GM12878 (cell line): ENCODE data around the gene ZNF599. TPM values are rescaled to one million over a fixed set of nuclear protein-coding genes. Genes with fewer than 3 reads are reported as not detected.

ENCODE experiments used
- BCL11A ChIP-seq: IDR thresholded peaks from 2 replicates; pipeline ENCODE4 v1.6.1; 2011; ENCODE audit warnings: low read depth, low read length
- BRCA1 ChIP-seq: IDR thresholded peaks from 2 replicates; pipeline ENCODE4 v1.6.1; 2011; ENCODE audit warnings: low read depth, low read length, improper control_type of control experiment
- CHD4 ChIP-seq: fragments of 200-600 bp; sonication (generic); IDR thresholded peaks from 2 replicates; pipeline ENCODE4 v1.6.1; 2016; ENCODE audit warnings: mild to moderate bottlenecking
- FOS ChIP-seq: IDR thresholded peaks from 3 replicates; pipeline ENCODE4 v1.6.1; 2011; ENCODE audit warnings: borderline replicate concordance; ENCODE audit not compliant: insufficient read length; ENCODE audit errors: extremely low read depth
- FOXM1 ChIP-seq: IDR thresholded peaks from 2 replicates; pipeline ENCODE4 v1.6.1; 2012; ENCODE audit warnings: low read depth, mild to moderate bottlenecking, inconsistent platforms, low read length, moderate library complexity
- NR2C2 ChIP-seq: IDR thresholded peaks from 2 replicates; pipeline ENCODE4 v1.6.1; 2011; ENCODE audit warnings: borderline replicate concordance, low read depth; ENCODE audit not compliant: control insufficient read depth, insufficient read length
- PAX5 ChIP-seq: IDR thresholded peaks from 2 replicates; pipeline ENCODE4 v1.6.1; 2011; ENCODE audit warnings: low read depth, low read length, borderline replicate concordance
- POLR2AphosphoS2 ChIP-seq: IDR thresholded peaks from 2 replicates; pipeline ENCODE4 v1.6.1; 2011; ENCODE audit warnings: low read depth, mild to moderate bottlenecking, low read length, improper control_type of control experiment, moderate library complexity
- RBBP5 ChIP-seq: fragments of 200-600 bp; sonication (generic); conservative IDR thresholded peaks from 2 replicates; pipeline ENCODE4 v1.6.1; 2016
- RUNX3 ChIP-seq: IDR thresholded peaks from 2 replicates; pipeline ENCODE4 v1.6.1; 2012; ENCODE audit warnings: low read length, inconsistent platforms
- SMAD5 ChIP-seq: IDR thresholded peaks from 2 replicates; pipeline ENCODE4 v1.6.1; 2016; ENCODE audit warnings: antibody characterized with exemption, low read depth
- STAT3 ChIP-seq: IDR thresholded peaks from 2 replicates; pipeline ENCODE4 v1.6.1; 2011; ENCODE audit warnings: low read depth, low read length, improper control_type of control experiment
- polyA plus RNA-seq, 11 experiments: library from polyadenylated mRNA; depleted of rRNA in 4 of 11; unstranded in 6 of 11; stranded (reverse) in 5 of 11; fragments of >200 nt; fragmentation: Nextera tagmentation in 4 of 11; fragmentation: Illumina TruSeq in 1 of 11; extraction: Ambion mirVana in 4 of 11; extraction: Trizol in 1 of 11; gene quantifications; 1 replicate in 1 of 11; 2 replicates in 10 of 11; pipeline versions ENCODE4 v1.2.1 to v1.2.3, GENCODE V29; 2011 to 2016; ENCODE audit warnings: inconsistent platforms in 2 of 11, missing spikeins in 2 of 11, low read depth in 1 of 11
- total RNA-seq, 4 experiments: library from RNA; depleted of rRNA in 3 of 4; stranded (reverse); fragments of >200 nt in 3 of 4; fragmentation: Illumina TruSeq in 1 of 4; extraction: Trizol in 1 of 4; gene quantifications; 2 replicates each; pipeline versions ENCODE4 v1.2.1 to v1.2.3, GENCODE V29; 2013 to 2021
- TF ChIP-seq, protein P1 (sequence below): fragments of 450-650 bp; formaldehyde crosslinking; IDR thresholded peaks from 2 replicates; pipeline ENCODE4 v1.5.0; 2022; ENCODE audit warnings: mild to moderate bottlenecking, missing genetic modification characterization
- TF ChIP-seq, protein P2 (sequence below): IDR thresholded peaks from 2 replicates; pipeline ENCODE4 v1.6.1; 2012; ENCODE audit warnings: mild to moderate bottlenecking, low read depth, low read length
- TF ChIP-seq, protein P3 (sequence below): fragments of 450-650 bp; IDR thresholded peaks from 2 replicates; pipeline ENCODE4 v1.6.1; 2018; ENCODE audit warnings: borderline replicate concordance, mild to moderate bottlenecking; ENCODE audit not compliant: partially characterized antibody
- TF ChIP-seq, protein P4 (sequence below): fragments of 450-650 bp; formaldehyde crosslinking; IDR thresholded peaks from 2 replicates; pipeline ENCODE4 v1.4.0; 2022; ENCODE audit warnings: mild to moderate bottlenecking, moderate library complexity

ZNF599 gene
- total and polyA plus RNA-seq, 10 of the 15 experiments (the other 5 are each of a cell fraction or from before 2014, with no cell fraction given), result 0.27 to 4.8 (median 1.9) TPM

DNA sequence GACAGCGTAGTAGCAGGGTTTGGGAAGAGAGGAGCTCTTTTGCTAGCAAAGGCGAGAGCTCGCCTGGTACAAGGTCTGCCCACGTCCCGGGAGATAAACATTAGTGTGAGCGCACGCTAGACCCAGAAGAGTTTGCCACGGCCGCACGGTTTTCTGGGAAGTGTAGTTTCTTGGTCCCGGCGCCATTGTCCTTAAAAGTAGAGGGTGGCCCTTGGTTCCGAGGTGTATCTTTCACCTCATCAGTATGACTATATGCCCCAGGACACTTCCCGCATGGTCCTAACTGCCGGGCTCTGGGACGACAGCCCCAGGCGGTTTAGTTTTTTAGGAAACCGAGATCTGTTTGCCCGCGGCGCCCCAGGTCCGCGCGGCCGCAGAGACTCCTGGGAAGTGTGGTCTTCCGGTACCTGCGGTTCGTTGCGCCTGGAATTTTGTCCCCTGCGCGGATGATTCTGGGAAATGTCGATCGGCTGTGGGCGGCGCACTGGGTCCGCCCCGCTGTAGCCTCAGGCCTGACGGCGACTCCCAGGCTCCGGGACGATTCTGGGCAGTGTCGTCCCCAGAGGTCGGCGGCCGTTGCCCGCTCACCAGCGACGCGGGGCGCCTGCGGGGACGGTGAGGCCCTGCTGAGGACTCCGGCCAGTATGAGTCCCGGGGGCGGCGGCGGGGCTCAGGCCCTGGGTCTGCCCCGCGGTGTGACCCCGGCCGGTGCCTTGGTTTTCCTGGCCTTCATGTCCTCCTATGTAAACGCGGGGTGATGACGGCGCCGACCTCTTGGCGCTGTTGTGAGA is 39.1 kb downstream of the ZNF599 start, which contains the start of gene ZNF181 (continued):
- TF ChIP-seq, protein P1, sequence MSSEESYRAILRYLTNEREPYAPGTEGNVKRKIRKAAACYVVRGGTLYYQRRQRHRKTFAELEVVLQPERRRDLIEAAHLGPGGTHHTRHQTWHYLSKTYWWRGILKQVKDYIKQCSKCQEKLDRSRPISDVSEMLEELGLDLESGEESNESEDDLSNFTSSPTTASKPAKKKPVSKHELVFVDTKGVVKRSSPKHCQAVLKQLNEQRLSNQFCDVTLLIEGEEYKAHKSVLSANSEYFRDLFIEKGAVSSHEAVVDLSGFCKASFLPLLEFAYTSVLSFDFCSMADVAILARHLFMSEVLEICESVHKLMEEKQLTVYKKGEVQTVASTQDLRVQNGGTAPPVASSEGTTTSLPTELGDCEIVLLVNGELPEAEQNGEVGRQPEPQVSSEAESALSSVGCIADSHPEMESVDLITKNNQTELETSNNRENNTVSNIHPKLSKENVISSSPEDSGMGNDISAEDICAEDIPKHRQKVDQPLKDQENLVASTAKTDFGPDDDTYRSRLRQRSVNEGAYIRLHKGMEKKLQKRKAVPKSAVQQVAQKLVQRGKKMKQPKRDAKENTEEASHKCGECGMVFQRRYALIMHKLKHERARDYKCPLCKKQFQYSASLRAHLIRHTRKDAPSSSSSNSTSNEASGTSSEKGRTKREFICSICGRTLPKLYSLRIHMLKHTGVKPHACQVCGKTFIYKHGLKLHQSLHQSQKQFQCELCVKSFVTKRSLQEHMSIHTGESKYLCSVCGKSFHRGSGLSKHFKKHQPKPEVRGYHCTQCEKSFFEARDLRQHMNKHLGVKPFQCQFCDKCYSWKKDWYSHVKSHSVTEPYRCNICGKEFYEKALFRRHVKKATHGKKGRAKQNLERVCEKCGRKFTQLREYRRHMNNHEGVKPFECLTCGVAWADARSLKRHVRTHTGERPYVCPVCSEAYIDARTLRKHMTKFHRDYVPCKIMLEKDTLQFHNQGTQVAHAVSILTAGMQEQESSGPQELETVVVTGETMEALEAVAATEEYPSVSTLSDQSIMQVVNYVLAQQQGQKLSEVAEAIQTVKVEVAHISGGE, result peak; percentile 72
- TF ChIP-seq FOXM1, result no peak
- no peak for TF ChIP-seq NR2C2
- peak; percentile 23; the same call in 1 of the 2 replicates for TF ChIP-seq POLR2AphosphoS2
- no peak for TF ChIP-seq CHD4
- TF ChIP-seq RBBP5, result no peak
- TF ChIP-seq, protein P2, sequence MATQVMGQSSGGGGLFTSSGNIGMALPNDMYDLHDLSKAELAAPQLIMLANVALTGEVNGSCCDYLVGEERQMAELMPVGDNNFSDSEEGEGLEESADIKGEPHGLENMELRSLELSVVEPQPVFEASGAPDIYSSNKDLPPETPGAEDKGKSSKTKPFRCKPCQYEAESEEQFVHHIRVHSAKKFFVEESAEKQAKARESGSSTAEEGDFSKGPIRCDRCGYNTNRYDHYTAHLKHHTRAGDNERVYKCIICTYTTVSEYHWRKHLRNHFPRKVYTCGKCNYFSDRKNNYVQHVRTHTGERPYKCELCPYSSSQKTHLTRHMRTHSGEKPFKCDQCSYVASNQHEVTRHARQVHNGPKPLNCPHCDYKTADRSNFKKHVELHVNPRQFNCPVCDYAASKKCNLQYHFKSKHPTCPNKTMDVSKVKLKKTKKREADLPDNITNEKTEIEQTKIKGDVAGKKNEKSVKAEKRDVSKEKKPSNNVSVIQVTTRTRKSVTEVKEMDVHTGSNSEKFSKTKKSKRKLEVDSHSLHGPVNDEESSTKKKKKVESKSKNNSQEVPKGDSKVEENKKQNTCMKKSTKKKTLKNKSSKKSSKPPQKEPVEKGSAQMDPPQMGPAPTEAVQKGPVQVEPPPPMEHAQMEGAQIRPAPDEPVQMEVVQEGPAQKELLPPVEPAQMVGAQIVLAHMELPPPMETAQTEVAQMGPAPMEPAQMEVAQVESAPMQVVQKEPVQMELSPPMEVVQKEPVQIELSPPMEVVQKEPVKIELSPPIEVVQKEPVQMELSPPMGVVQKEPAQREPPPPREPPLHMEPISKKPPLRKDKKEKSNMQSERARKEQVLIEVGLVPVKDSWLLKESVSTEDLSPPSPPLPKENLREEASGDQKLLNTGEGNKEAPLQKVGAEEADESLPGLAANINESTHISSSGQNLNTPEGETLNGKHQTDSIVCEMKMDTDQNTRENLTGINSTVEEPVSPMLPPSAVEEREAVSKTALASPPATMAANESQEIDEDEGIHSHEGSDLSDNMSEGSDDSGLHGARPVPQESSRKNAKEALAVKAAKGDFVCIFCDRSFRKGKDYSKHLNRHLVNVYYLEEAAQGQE, result no peak
- no peak for TF ChIP-seq FOS
- 0 out of 2 replicates have a peak, but pooled peaks have one; percentile 25 for TF ChIP-seq PAX5
- TF ChIP-seq, protein P3, sequence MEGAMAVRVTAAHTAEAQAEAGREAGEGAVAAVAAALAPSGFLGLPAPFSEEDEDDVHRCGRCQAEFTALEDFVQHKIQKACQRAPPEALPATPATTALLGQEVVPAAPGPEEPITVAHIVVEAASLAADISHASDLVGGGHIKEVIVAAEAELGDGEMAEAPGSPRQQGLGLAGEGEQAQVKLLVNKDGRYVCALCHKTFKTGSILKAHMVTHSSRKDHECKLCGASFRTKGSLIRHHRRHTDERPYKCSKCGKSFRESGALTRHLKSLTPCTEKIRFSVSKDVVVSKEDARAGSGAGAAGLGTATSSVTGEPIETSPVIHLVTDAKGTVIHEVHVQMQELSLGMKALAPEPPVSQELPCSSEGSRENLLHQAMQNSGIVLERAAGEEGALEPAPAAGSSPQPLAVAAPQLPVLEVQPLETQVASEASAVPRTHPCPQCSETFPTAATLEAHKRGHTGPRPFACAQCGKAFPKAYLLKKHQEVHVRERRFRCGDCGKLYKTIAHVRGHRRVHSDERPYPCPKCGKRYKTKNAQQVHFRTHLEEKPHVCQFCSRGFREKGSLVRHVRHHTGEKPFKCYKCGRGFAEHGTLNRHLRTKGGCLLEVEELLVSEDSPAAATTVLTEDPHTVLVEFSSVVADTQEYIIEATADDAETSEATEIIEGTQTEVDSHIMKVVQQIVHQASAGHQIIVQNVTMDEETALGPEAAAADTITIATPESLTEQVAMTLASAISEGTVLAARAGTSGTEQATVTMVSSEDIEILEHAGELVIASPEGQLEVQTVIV, result no peak
- no peak for TF ChIP-seq BRCA1
- no peak for TF ChIP-seq BCL11A
- TF ChIP-seq, protein P4, sequence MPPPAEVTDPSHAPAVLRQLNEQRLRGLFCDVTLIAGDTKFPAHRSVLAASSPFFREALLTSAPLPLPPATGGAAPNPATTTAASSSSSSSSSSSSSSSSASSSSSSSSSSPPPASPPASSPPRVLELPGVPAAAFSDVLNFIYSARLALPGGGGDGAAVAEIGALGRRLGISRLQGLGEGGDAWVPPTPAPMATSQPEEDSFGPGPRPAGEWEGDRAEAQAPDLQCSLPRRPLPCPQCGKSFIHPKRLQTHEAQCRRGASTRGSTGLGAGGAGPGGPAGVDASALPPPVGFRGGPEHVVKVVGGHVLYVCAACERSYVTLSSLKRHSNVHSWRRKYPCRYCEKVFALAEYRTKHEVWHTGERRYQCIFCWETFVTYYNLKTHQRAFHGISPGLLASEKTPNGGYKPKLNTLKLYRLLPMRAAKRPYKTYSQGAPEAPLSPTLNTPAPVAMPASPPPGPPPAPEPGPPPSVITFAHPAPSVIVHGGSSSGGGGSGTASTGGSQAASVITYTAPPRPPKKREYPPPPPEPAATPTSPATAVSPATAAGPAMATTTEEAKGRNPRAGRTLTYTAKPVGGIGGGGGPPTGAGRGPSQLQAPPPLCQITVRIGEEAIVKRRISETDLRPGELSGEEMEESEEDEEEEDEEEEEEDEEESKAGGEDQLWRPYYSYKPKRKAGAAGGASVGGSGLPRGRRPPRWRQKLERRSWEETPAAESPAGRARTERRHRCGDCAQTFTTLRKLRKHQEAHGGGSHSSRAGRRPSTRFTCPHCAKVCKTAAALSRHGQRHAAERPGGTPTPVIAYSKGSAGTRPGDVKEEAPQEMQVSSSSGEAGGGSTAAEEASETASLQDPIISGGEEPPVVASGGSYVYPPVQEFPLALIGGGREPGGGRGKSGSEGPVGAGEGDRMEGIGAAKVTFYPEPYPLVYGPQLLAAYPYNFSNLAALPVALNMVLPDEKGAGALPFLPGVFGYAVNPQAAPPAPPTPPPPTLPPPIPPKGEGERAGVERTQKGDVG, result no peak
- no peak for TF ChIP-seq STAT3
- TF ChIP-seq SMAD5, result no peak
- TF ChIP-seq RUNX3, result peak; percentile 90
